ENCODE measurements around the gene MPPED2.

Gene MPPED2

DNA sequence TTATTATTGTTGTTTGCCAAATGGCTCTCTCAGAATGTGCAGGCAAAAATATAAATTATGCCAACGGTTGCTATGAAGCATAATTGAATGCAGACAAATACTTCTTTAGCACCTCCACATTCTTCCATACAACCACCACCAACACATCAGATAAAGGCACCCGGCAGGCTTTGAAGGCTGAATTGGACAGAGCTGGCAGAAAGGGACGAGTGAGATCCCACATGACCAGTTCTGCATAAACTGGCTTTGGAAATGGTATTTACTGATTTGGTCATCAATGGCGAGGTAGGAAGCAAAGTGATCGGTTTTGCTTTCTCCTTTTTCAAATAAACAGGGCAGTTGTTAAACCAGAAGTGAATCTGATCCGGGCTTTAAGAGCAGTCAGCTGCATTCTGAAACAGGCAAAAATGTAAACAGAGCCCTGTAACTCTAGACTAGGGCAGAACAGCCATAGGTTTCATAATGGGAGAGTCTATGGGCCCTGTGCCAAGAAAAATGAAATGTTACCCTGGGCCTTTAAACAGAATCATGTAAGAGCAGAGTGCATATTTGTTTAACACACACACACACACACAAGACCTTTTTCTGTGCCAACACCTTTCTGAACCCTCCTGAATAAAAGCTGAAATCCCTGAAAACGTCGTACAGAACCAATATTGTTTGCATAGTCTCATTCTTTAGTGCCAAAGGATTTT, 97.7 kb downstream of the MPPED2 start:
- DNase-seq (ENCODE audit: low read depth in 3 of 3, low spot score in 1 of 3) = no peak

DNA sequence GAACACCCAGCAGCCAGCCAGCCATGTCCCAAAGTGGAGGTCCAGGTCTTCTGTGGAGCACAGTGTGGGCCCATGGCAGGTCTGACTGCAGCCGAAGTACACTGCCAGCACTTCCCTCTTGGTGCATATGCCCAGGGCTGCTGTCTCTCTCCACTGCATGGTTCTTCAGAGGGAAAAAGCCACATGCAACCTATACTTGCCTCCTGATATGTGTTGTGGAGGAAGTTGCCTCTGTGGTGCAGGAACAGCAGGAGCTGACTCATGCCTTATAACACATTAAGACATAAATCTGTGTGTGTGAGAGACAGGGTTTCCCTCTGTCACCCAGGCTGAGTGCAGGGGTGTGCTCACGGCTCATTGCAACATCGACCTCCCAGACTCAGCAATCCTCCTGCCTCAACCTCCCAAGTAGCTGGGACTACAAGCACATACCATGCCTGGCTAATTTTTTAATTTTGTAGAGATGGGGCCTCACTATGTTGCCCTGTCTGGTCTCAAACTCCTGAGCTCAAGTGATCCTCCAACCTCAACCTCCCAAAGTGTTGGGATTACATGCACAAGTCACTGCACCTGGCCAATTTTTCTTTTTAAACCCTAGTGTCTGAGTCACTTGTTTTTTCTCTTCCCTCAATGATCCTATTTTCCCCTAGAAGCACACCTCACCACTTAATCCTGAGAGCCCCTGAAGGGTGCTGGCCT, 98.8 kb downstream of the MPPED2 start:
- DNase-seq (ENCODE audit: low read depth in 3 of 3, low spot score in 1 of 3) = no peak

DNA sequence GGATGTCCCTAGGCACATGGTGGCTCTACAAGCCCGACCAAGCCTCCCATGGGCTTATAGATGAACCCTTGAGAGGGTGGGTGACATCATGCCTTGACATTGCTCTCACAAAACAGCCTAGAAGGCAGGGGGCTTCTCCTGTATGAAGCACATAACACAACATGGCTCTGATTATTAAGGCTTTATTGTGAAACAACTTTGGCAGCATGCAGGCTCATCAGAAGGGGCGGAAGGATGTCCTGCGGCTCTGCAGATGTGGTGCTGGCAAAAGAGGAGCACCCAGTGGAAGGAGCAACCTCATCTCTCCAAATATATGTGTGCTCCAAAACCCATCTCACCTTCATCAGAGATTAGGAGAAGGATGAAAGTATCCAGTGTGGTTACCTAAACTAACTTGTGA, 100.4 kb downstream of the MPPED2 start:
- DNase-seq (ENCODE audit: low read depth in 3 of 3, low spot score in 1 of 3) = no peak

DNA sequence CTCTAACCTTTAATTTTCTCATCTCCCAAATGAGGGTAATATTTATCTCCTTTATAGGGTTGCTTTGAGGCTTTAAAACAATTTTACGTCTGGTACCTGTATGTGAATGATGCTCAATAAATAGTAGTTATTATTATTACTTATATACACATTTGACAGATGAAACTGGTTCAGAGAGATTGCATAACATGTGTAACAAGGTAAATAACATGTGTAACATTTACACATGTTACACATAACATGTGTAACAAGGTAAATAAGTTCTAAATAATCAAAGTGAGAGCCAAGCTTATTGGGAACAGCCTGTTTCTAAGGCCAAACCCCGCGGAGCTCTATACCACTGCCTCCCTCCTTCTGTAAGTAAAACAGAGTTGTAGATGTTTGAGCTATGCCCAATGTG, 100.9 kb downstream of the MPPED2 start:
- no peak for DNase-seq (ENCODE audit: low read depth in 3 of 3, low spot score in 1 of 3)

DNA sequence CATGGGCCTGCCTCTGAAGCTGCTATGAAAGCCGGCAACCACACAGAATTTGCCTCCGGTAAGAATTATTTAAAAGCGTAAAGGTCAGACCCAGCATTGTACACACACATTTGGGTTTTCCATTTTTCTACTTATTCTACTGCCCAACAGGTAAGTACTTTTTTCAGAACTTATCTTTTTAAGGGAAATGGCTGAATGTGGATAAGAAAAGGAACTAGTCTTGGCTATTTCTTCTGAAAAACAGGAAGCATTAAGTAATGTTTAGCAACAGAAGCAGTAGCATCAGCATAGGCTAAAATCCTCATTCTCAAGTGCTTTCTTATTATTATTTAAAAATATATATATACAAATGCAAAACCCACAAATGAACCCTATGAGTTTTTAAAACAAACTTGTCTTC, 103.1 kb downstream of the MPPED2 start:
- no peak for DNase-seq (ENCODE audit: low read depth in 3 of 3, low spot score in 1 of 3)

DNA sequence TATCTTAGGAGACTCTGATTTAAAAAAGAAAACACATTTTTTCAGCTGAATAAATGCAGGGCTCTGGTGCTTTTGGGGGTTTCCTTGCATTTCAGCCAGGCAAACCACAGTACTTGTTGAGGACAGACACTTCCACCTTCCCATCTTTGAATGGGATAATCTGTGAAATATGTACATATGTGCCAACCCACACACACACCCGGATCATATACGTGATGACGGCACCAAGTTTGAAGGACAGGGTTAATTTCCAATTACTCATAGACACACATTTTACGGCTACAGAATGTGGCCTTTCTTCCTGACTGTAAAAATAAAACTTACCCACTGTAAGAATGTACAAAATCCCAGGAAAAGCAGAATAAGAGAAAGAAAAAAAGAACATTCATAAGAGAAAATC, 104.4 kb downstream of the MPPED2 start:
- no peak for DNase-seq (ENCODE audit: low read depth in 3 of 3, low spot score in 1 of 3)

DNA sequence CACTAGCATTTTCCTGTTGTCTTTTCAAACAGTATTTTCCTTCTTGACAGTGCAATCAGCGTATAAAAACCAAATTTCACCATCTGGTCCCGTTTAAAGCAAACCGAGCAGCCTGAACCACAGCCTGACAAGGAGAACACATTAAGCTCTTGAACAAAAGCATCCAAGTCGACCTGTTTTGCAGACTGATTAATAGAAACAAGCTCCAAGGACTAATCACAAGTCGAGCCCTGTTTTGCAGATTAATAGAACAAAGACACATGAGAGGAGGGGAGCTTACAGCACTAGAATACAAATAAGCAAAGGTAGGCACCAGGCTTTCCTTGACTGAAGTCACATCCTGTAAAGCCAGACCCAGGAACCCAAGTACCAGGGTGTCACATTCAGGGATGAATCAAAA, 104.8 kb downstream of the MPPED2 start:
- DNase-seq (ENCODE audit: low read depth in 3 of 3, low spot score in 1 of 3) = no peak

DNA sequence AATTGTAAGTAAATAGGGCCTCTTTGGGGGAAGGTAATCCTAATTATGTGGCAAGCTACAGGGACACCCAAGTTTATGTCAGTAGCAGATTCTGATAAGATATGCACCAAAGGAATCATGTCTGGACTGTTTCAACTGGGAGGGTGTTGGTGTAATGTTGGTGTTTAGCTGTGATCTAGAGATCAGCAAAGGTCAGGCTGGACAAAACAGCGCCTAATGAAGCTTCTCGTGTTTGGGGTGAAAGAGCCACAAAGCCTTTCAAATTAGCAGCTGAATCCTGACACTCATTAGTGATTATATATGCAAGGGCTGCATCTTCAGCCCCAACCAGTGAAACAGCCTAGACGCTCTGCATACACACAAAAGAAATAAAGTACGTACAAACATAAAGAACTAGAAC, 106.3 kb downstream of the MPPED2 start:
- DNase-seq (ENCODE audit: low read depth in 3 of 3, low spot score in 1 of 3) = no peak

DNA sequence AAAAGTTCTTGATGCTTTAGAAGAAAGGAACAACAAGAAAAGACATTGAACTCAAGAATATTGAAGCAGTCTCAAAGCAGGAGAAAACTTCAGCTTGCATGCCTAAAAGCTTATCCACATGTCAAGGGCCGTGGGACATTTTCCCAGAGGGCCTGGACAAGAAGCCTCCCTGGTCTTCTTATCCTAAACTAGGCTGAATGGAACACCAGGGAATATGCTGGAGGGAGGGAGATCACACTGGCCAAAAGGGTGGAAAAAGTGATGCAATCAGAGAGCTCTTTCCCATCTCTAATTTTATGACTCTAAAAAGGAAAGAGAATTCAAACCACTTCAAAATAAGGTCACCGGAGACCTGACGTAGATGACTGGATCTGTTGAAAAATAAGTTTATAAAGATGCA, 107.2 kb downstream of the MPPED2 start:
- no peak for DNase-seq (ENCODE audit: low read depth in 3 of 3, low spot score in 1 of 3)

DNA sequence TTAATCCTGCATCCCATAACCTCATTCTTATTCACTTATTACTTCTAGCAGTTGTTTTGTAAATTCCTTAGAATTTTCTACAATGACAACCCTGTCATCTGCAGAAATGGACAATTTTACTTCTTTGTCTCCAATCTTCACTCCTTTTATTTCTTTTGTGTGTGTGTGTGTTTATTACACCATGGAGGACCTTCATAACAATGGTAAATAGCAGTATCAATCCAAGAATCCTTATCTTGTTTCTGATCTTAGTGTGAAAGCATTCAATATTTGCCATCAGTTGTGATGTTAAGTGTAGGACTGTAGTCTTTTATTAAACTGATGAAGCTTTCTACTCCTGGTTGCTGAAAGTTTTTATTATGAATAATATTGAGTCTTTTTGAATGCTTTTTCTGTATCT, 109.1 kb downstream of the MPPED2 start:
- no peak for DNase-seq (ENCODE audit: low read depth in 3 of 3, low spot score in 1 of 3)

DNA sequence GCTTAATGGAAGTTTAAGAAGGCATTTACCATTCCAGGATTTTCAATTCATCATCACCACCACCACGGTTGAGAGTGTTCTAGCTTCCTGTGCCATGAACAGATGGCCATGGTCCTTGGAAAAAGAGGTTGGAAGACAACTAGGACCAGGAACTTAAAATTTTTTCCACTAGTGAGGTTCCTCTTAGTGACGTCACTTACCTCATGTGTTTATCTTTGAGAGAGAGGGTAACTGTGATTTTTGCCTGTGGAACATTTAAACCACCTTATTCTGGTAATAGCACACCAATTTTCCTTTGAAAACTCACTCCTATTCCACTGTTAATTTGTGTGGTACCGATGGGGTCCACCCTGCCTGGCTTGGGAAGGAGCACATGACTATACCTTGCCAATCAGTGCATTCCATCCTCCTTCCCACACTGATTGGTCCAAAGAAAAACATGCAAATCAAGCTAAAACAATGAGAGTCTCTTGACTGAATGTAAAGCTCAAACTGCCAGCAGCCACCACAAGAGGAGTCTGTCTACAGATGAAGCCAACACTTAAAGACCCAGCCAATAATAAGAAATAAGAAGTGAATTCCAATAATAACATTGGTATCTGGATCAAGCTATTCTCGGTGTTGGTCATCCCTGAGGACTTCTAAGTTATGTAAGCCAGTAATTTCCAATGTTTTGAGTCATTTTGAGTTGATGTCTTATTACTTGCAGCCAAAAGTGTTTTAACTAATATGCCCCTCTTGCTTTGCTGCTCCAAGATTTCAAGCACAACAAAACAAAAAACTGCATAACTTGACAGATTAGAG, 111.8 kb downstream of the MPPED2 start:
- no peak for DNase-seq (ENCODE audit: low read depth in 3 of 3, low spot score in 1 of 3)

DNA sequence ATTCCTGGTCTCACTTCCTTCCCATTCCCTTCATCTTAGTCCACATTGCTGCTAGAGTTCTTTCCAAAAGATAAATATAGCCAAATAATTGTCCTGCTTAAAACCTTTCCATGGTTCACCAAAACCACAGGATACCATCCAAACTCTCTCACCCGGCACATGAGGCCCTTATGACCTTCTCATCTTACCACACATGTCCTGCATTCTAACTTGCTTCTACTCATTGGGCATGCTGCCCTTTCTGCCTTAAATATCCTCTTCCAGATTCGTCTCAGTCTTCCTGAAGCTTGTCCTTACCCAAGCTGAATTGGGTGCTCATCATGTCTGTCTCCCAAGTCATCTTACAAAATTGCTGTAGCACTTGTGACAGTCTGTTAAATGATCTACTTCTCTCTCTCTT, 114.9 kb downstream of the MPPED2 start:
- DNase-seq (ENCODE audit: low read depth in 3 of 3, low spot score in 1 of 3) = no peak

DNA sequence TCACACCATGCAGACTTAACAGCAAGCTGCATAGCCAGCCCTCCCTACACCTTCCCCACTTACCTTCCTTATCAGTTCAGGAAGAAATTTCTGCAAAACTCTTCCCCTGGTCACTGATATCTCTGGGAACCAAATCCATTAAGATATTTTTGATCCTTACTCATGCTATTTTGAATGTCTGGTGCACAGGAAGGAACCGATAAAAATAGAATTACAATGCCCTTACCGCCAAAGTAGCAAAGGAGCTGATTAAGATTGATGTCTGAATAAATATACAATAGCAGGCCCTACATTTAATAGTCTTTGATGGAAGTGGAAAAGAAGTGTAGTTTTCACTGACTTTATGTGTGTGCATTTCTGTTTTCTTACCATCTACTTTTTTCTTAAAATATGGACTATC, 117.3 kb downstream of the MPPED2 start:
- DNase-seq (ENCODE audit: low read depth in 3 of 3, low spot score in 1 of 3) = no peak

DNA sequence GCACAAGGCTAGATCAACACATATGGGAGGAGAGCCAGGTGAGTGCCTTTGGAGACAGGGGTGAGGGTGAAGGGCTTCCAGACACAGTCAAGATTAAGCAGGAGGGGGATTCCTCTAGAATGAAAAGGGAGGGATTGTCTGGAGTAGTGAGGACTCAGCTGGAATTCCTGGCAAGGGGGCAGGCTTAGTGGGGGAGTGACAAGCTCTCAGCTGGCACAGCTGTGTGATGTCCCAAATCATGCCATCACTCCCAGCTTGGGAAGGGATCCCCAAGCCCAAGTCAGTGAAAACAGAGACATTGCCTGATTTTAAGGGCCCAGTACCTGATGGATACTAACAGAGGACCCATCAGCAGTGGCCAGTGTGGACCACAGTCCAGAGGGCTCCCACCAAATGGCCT, 119.0 kb downstream of the MPPED2 start:
- no peak for DNase-seq (ENCODE audit: low read depth in 3 of 3, low spot score in 1 of 3)

DNA sequence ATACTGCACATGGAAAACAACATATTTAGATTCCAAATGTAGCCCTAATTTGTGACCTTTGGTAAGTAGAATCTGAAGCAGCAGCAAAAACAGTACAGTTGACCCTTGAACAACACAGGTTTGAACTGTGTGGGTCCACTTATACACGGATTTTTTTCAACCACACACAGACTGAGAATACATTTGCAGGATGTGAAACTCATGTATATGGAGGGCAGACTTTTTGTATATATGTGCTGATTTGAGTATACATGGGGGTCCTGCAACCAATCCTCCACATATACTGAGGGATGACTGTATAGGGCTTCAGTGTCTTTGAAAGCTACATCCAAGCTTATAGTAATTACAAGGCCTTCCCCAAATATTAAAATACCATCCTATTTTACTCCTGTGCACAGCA, 120.5 kb downstream of the MPPED2 start:
- no peak for DNase-seq (ENCODE audit: low read depth in 3 of 3, low spot score in 1 of 3)

DNA sequence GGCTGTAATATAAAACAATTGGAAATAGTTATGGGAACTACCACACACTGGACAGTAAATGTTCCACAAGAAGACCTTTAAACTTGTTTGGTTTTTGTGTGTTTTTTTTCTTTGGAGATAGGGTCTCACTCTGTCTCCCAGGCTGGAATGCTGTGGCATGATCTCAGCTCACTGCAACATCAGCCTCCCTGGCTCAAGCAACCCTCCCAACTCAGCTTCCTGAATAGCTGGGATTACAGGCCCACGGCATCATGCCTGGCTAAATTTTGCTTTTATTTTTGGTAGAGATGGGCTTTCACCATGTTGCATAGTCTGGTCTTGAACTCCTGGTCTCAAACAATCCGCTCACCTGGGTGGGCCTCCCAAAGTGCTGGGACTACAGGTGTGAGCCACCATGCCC, 121.0 kb downstream of the MPPED2 start:
- no peak for DNase-seq (ENCODE audit: low read depth in 3 of 3, low spot score in 1 of 3)

DNA sequence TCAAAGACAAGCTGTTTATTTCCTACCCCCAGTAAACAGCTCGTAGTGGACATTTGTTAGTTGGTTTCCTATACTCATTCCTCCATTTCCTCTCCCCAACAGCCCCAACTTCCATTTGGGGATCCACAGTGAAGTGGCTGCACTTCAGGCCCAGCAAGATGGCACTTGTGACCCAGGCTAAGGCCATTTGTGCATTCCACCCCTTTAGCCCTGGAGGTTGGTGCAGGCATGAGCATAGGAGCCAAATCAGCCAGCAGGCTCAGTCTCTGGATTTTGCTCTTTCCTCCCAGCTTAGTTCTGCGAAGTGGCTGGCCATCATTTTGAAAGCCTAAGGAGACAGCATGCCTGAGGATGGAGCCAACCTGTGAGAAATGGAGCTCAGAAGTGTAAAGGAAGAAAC, 122.9 kb downstream of the MPPED2 start:
- no peak for DNase-seq (ENCODE audit: low read depth in 3 of 3, low spot score in 1 of 3)

DNA sequence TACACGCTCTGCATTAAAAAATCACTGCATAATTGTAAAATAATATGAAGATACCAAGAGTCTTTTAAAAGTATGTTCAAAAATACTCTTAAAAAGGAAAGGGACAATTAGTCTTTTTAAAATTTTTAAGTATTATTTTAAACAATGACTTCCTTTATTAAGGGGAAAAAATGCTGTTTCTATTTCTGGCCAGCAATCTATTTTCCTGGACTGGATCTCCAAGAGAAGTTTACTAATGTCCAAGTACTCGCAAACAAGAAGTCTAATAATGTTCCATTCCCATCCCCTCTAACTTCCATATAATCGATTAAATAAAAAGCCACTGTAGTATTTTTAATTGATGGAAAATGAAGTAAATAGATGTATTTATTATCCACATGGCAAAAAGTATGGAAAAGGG, 123.7 kb downstream of the MPPED2 start:
- DNase-seq (ENCODE audit: low read depth in 3 of 3, low spot score in 1 of 3) = no peak

DNA sequence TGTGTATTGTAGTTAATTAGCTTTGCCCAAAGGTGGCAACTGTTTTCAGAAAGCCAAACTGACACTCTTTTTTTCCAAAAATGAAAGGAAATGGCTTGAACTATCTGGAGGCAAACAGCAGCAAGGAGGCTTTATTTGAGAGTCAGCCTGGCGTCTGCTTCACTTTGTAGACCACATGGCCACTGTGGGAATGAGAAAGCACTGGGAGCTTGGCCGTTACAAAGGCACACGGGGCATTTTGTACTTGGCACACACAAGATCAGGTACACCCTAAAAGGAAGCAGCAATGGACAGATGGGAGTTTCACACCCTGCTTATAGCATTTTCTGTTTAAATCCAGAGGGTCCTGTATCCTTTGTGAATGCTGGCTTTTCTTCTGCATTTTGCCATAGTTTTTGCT, 126.3 kb downstream of the MPPED2 start:
- no peak for DNase-seq (ENCODE audit: low read depth in 3 of 3, low spot score in 1 of 3)

DNA sequence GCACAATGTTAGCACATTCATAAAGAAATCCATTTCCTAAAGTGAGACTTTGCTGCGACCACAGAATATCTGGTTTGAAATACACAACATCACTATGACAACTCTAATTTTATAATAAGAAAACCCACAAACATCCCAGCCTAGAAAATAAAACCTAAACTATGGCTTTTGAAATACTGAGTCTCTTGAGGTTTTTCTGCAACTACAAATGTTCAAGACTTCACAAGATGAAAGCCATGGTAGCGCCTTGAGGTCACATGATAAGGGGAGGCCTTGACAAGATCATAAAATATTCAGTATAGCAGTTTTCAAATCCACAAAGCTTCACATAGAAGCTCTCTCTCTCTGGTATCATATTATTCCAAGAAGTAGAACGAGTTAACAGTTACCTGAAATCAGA, 126.8 kb downstream of the MPPED2 start:
- no peak for DNase-seq (ENCODE audit: low read depth in 3 of 3, low spot score in 1 of 3)

DNA sequence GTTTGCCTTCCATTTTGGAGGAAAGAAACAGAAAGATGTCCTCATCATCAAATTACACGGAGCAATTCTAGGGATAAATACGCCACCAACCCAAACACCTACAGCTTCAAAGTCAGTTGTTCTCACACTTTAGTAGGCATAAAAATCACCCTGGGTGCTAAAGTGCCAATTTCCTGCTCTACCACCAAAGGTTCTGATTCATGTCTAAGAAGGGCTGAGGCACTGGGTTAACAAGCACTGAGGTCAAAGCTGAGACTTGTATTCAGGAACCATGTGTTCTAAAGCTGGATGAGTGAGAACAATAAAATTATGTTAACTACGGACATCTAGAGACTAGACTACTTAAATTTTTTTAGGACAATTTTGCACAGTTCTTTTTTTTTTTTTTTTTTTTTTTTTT, 127.6 kb downstream of the MPPED2 start:
- DNase-seq (ENCODE audit: low read depth in 3 of 3, low spot score in 1 of 3) = no peak

DNA sequence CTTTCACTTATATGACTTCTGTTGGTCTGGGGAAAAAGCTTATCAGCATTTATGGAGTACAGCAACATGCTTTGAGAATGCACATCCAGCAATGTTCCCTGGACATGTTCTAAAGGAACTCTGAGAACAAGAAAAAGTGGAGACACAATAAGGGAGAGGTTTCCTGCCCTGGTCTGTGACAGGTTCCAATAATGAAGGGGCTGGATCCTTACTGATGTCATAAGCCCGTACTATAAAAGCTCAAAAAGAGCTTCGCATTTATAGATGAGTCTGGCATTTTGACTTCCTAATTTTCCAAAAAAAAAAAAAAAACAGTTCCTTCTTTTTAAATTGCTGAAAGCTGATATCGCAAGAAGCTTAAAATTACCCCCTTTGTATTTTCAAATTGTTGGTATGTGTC, 129.1 kb downstream of the MPPED2 start:
- no peak for DNase-seq (ENCODE audit: low read depth in 3 of 3, low spot score in 1 of 3)

Measured in stimulated activated CD4-positive, alpha-beta T cell treated with anti-CD3 and anti-CD28 coated beads, TNF-alpha, amount 100 ng/mL, for 1 hour (primary cell).